AG20443 (cell line): Measurements from ENCODE around the gene UNC79.

Source experiments
- DNase-seq: peaks from one replicate; pipeline ENCODE4 v3.0.0; 2012; ENCODE audit warnings: low spot score, mixed read lengths

UNC79 gene

GRCh38 chr14:93727917-93728650, 297.3 kb downstream of the UNC79 start:
- DNase-seq: no peak

GRCh38 chr14:93728651-93729016, 297.9 kb downstream of the UNC79 start:
- no peak for DNase-seq

- DNase-seq: no peak
Measured at GRCh38 chr14:93729993-93730392, 299.3 kb downstream of the UNC79 start.

- no peak for DNase-seq
Measured at GRCh38 chr14:93731753-93732152, 301.0 kb downstream of the UNC79 start.

- DNase-seq: no peak
Measured at GRCh38 chr14:93732524-93732923, 301.8 kb downstream of the UNC79 start.

- no peak for DNase-seq
Measured at GRCh38 chr14:93733231-93733630, 302.5 kb downstream of the UNC79 start.

- DNase-seq: no peak
Measured at GRCh38 chr14:93733631-93734030, 302.9 kb downstream of the UNC79 start.

- no peak for DNase-seq
Measured at GRCh38 chr14:93734086-93734822, 303.5 kb downstream of the UNC79 start.

- no peak for DNase-seq
Measured at GRCh38 chr14:93735206-93735605, 304.5 kb downstream of the UNC79 start.

GRCh38 chr14:93736378-93737014, 305.8 kb downstream of the UNC79 start:
- DNase-seq: no peak

- no peak for DNase-seq
Measured at GRCh38 chr14:93737634-93738033, 306.9 kb downstream of the UNC79 start.

GRCh38 chr14:93741556-93742230, 311.0 kb downstream of the UNC79 start:
- no peak for DNase-seq

- DNase-seq: no peak
Measured at GRCh38 chr14:93742761-93743160, 312.0 kb downstream of the UNC79 start.

- no peak for DNase-seq
Measured at GRCh38 chr14:93743270-93744060, 312.7 kb downstream of the UNC79 start.

- DNase-seq: no peak
Measured at GRCh38 chr14:93744176-93744575, 313.4 kb downstream of the UNC79 start.

GRCh38 chr14:93744876-93745275, 314.1 kb downstream of the UNC79 start:
- no peak for DNase-seq

GRCh38 chr14:93745603-93746273, 315.0 kb downstream of the UNC79 start:
- no peak for DNase-seq

GRCh38 chr14:93747102-93747501, 316.4 kb downstream of the UNC79 start:
- no peak for DNase-seq

GRCh38 chr14:93747560-93747959, 316.8 kb downstream of the UNC79 start:
- DNase-seq: no peak

- no peak for DNase-seq
Measured at GRCh38 chr14:93748208-93749075, 317.7 kb downstream of the UNC79 start.
